Heart right ventricle (tissue), 16 donors: ENCODE data around the gene SCUBE1. TPM values are rescaled to one million over a fixed set of nuclear protein-coding genes. Genes with fewer than 3 reads are reported as not detected.

Source experiments
- ATAC-seq, 8 donors: fragments of 200-7000 bp; cut with Tn5 transposase; one replicate each; pipeline ENCODE4 v1.9.1; 2020; ENCODE audit warnings: mild to moderate bottlenecking in 8 of 8, moderate library complexity in 8 of 8, moderate number of reproducible peaks in 1 of 8
- DNase-seq, 2 donors: peaks; one replicate each; pipeline ENCODE4 v3.0.0-alpha.2; 2020
- H3K27ac ChIP-seq, 10 donors: fragments of 200-600 bp; sonication (generic) in 2 of 10; one replicate each; pipeline versions ENCODE4 v1.5.0 to v1.8.0; 2020 to 2022; ENCODE audit warnings: mild to moderate bottlenecking in 3 of 10
- H3K27me3 ChIP-seq, 7 donors: fragments of 200-600 bp; one replicate each; pipeline ENCODE4 v1.8.0; 2021 to 2022; ENCODE audit warnings: mild to moderate bottlenecking in 2 of 7
- H3K36me3 ChIP-seq, 9 donors: fragments of 200-600 bp; sonication (generic) in 1 of 9; one replicate each; pipeline versions ENCODE4 v1.5.0 to v1.8.0; 2020 to 2022; ENCODE audit warnings: mild to moderate bottlenecking in 2 of 9
- H3K4me1 ChIP-seq, 9 donors: fragments of 200-600 bp; sonication (generic) in 1 of 9; one replicate each; pipeline versions ENCODE4 v1.5.0 to v1.8.0; 2020 to 2022; ENCODE audit warnings: mild to moderate bottlenecking in 4 of 9
- H3K4me3 ChIP-seq, 10 donors: fragments of 200-600 bp; sonication (generic) in 2 of 10; one replicate each; pipeline versions ENCODE4 v1.5.0 to v1.8.0; 2020 to 2022; ENCODE audit warnings: mild to moderate bottlenecking in 7 of 10, moderate library complexity in 2 of 10
- H3K9me3 ChIP-seq, 11 donors: fragments of 200-600 bp in 10 of 11; sonication (generic) in 2 of 11; one replicate each; pipeline versions ENCODE4 v1.5.0 to v1.8.0; 2013 to 2022; ENCODE audit warnings: mild to moderate bottlenecking in 2 of 11, control low read depth in 1 of 11, moderate library complexity in 1 of 11
- WGBS, 2 donors: extraction: QIAGEN DNeasy Blood & Tissue Kit; methylation state at CpG; one replicate each; pipeline ENCODE4 v1.1.7; 2013; ENCODE audit warnings: inconsistent platforms in 1 of 2; 5-methylcytosine and 5-hydroxymethylcytosine counted together
- intact Hi-C, 10 donors: fragments of 100-400 bp; cut with DNase I; formaldehyde crosslinking; loops; one replicate each; pipeline versions ENCODE4 v1.11.1 to v1.14.2; 2022
- polyA plus RNA-seq, 2 donors: library from polyadenylated mRNA; stranded (reverse); fragments of 200-250 nt; gene quantifications; one replicate each; pipeline ENCODE4 v1.2.3, GENCODE V29; 2013
- total RNA-seq, 10 donors: library from RNA; stranded (reverse); fragmentation: NEBNext Ultra II Directional in 3 of 10; extraction: Animal tissue kit (Norgen Biotek cat#: 25700) in 3 of 10; gene quantifications; one replicate each; pipeline versions ENCODE4 v1.2.1 to v1.2.4, GENCODE V29; 2021 to 2023
- TF ChIP-seq, protein P1 (sequence below), 9 donors: fragments of 200-600 bp; sonication (generic) in 2 of 9; IDR thresholded peaks; one replicate each; pipeline versions ENCODE4 v1.5.0 to v1.8.0; 2021 to 2022; ENCODE audit warnings: antibody characterized with exemption in 9 of 9, mild to moderate bottlenecking in 5 of 9, moderate library complexity in 1 of 9
- donor health status: Arrhythmogenic right ventricular cardiomyopathy.
- donor health status: ischemic (EF 13 %, LVEDD 7.1; RV severe dilation, severe dysfunction).
- donor health status: healthy with polysubstance abuse.
- donor health status: DM: no; HTN: yes; CAD: no.
- donor health status: DM: no; HTN: no; CAD: no.
- donor health status: ischemic (EF 25% LVEDD 6.9; RV normal size, moderate dysfunction).
- donor health status: ischemic (EF 25% LVEDD 5.7; RV mildly dilated, moderate dysfunction).
- donor health status: healthy.
- donor health status: DM: yes; HTN: yes; CAD: no.
- donor health status: Ischemic cardiomyopathy.
- donor health status: ischemic (EF 35%, LVEDD 5.7; RV mildly dilated, moderate dysfunction).
- donor health status: nonischemic (EF 11% LVEDD 7.7; RV severe dilation, severe dysfunction).
- donor health status: DM: yes; HTN: yes; CAD: no.
- donor health status: PGD.
- donor health status: ischemic (EF 29% LVEDD 5.4; RV normal size, mild dysfunction).
- donor health status: nonischemic (EF 23%, LVEDD 6.1; RV moderate dilation, normal function).

The SCUBE1 gene
- total and polyA plus RNA-seq, 12 donors, result 0.01 to 0.60 (median 0.13) TPM; not detected in 1

DNA sequence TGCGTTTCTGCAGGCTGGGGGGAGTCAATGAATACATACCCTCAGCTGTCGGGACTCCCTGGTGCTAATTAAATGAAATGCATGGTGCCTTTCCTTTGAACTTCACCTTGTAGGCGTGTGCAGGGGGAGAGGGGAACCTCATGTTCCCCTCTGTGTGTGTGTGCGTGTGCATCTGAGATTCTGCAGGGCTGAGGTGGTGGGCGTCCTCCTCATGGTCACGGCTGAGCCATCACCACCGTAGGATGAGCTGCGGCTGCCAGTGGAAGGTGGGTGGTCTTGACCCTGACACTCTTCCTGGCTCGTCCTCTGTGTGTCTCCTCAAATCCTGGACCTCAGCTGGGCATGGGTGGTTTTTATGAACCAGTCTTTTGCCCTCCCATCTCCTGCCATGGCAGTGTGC is 103.2 kb downstream of the SCUBE1 start:
- no peak overlapping the region for H3K27ac ChIP-seq
- H3K4me1 ChIP-seq, result peaks cover 0 to 47% (median 30%) of the 10 kb centered on the region in 9 donors
- H3K27me3 ChIP-seq, result peaks cover 0 to 10% (median 0%) of the 10 kb centered on the region in 7 donors
- intact Hi-C loops, result loop anchor here in 2 of 10 donors (5.0 to 10.0 kb wide), 2 partner anchors 32 to 105 kb away; partner anchors contain the start of gene SCUBE1 (in 1 of the 2)
- no peak for ATAC-seq
- TF ChIP-seq, protein P1, sequence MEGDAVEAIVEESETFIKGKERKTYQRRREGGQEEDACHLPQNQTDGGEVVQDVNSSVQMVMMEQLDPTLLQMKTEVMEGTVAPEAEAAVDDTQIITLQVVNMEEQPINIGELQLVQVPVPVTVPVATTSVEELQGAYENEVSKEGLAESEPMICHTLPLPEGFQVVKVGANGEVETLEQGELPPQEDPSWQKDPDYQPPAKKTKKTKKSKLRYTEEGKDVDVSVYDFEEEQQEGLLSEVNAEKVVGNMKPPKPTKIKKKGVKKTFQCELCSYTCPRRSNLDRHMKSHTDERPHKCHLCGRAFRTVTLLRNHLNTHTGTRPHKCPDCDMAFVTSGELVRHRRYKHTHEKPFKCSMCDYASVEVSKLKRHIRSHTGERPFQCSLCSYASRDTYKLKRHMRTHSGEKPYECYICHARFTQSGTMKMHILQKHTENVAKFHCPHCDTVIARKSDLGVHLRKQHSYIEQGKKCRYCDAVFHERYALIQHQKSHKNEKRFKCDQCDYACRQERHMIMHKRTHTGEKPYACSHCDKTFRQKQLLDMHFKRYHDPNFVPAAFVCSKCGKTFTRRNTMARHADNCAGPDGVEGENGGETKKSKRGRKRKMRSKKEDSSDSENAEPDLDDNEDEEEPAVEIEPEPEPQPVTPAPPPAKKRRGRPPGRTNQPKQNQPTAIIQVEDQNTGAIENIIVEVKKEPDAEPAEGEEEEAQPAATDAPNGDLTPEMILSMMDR (IDR thresholded peaks at IDR 0.05), result no peak
- no peaks in the 10 kb centered on the region for H3K9me3 ChIP-seq
- DNase-seq, result no peak
- H3K4me3 ChIP-seq, result no peak overlapping the region
- WGBS, 2 donors, result 66 to 77% methylated on average over 9 of the region's 9 CpGs
- no peaks in the 10 kb centered on the region for H3K36me3 ChIP-seq

DNA sequence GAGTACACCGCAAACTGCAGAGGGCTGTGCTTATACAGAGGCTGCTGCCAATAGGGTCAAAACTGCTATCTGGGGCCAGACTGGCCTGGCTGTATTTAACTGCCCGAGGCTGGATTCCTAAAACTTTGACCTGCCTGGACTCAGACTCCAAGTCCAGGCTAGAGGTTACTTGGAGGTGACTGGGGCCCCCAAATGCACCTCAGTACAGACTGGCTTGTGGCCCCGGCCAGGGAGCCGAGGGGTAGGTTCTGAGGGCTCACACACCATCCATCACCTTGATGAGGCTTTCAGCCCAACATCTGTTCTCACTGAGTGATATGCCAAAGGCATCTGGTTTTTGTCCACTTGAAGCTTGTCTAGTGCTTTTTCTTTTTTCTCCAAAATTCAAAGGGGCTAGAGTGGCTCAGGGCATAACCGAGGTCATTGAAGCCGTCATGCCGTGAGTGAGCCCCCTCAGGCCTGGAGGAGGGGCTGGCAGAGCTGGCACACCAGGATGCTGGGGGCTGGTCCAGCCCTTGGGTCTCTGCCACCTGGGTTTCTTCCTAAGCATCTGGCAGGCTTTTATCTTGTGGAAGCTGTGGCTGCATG is 103.9 kb downstream of the SCUBE1 start:
- peaks cover 0 to 47% (median 30%) of the 10 kb centered on the region in 9 donors for H3K4me1 ChIP-seq
- peak; percentile 30 to 32 for DNase-seq
- H3K36me3 ChIP-seq, result no peaks in the 10 kb centered on the region
- intact Hi-C loops, result loop anchor here in 2 of 10 donors (5.0 to 10.0 kb wide), 2 partner anchors 33 to 106 kb away; partner anchors contain the start of gene SCUBE1 (in 1 of the 2)
- peak in 2 of 8 donors; percentile 2 to 25 for ATAC-seq
- H3K4me3 ChIP-seq, result no peak overlapping the region
- 26 to 36% methylated on average over 7 of the region's 7 CpGs for whole genome bisulfite sequencing, 2 donors
- H3K9me3 ChIP-seq, result no peaks in the 10 kb centered on the region
- no peak overlapping the region for H3K27ac ChIP-seq
- TF ChIP-seq, protein P1 (IDR thresholded peaks at IDR 0.05), result no peak
- peaks cover 0 to 10% (median 0%) of the 10 kb centered on the region in 7 donors for H3K27me3 ChIP-seq

DNA sequence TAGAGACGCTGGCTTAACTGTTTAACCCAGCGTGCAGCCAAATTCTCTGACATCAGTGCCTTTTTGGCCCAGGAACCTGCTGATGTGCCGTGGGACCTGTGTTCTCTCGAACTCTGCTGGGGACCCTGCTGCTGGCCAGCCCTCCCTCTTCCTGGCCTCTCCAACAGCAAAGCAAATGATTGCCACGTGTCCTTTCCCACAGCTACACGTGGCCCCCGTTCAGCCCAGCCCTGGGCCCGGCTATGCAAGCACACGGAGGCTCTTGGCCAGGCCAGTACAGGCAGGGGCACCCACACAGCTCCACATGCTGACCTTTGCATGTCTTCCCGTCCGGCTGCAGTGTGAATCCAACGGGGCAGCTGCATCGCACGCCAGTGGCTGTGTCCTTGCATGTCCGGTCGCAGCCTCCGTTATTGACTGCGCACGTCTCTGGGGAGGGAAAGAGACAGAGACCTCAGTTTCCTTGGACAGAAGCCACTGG is 104.6 kb downstream of the SCUBE1 start:
- H3K4me3 ChIP-seq, result no peak overlapping the region
- H3K9me3 ChIP-seq, result no peaks in the 10 kb centered on the region
- no peak overlapping the region for H3K27ac ChIP-seq
- DNase-seq (peak in 1 of 2 donors; percentile 33), ATAC-seq (peak in 7 of 8 donors; percentile 17 to 34 (median 29))
- no peaks in the 10 kb centered on the region for H3K36me3 ChIP-seq
- intact Hi-C loops, result loop anchor here in 2 of 10 donors (5.0 to 10.0 kb wide), 2 partner anchors 34 to 106 kb away; partner anchors contain the start of gene SCUBE1 (in 1 of the 2)
- 51 to 58% methylated on average over 19 of the region's 19 CpGs for WGBS, 2 donors
- peaks cover 0 to 47% (median 30%) of the 10 kb centered on the region in 9 donors for H3K4me1 ChIP-seq
- peaks cover 0 to 10% (median 0%) of the 10 kb centered on the region in 7 donors for H3K27me3 ChIP-seq
- TF ChIP-seq, protein P1 (IDR thresholded peaks at IDR 0.05), result no peak

DNA sequence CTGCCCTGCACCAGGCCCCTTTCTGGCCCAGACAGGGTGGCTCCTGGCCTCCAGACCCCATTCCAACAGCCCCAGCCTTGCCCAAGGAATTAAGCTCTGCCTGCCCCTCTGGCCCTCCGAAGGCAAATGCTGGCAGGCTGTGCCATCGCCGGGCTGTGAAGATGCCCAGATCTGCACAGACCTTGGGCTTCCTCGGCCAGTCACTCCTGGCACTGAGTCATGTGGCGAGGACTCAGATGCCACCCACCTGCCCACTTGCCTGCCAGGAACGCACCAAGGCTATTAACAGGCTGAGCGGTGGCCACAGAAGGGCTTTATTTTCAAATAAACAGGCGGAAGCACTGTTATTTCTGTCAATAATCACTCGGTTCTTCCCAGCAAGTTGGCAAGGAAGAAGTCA is 105.9 kb downstream of the SCUBE1 start:
- TF ChIP-seq, protein P1 (IDR thresholded peaks at IDR 0.05), result no peak
- intact Hi-C loops, result loop anchor here in 2 of 10 donors (5.0 to 10.0 kb wide), 2 partner anchors 35 to 108 kb away; partner anchors contain the start of gene SCUBE1 (in 1 of the 2)
- no peak overlapping the region for H3K4me3 ChIP-seq
- no peaks in the 10 kb centered on the region for H3K36me3 ChIP-seq
- ATAC-seq (peak in 1 of 8 donors; percentile 19), DNase-seq (no peak)
- H3K4me1 ChIP-seq, result peaks cover 0 to 47% (median 30%) of the 10 kb centered on the region in 9 donors
- 52 to 55% methylated on average over 9 of the region's 9 CpGs for WGBS, 2 donors
- H3K27ac ChIP-seq, result no peak overlapping the region
- peaks cover 0 to 17% (median 5%) of the 10 kb centered on the region in 7 donors for H3K27me3 ChIP-seq
- no peaks in the 10 kb centered on the region for H3K9me3 ChIP-seq
